Measurements from ENCODE around the gene RET.

RET gene

GRCh38 chr10:43123361-43124093 lies 46.7 kb downstream of the RET start:
- no peak for DNase-seq

GRCh38 chr10:43124094-43124521 lies 47.2 kb downstream of the RET start:
- DNase-seq = no peak

- no peak for DNase-seq
Observed at GRCh38 chr10:43124574-43125273, 47.9 kb downstream of the RET start.

DNA sequence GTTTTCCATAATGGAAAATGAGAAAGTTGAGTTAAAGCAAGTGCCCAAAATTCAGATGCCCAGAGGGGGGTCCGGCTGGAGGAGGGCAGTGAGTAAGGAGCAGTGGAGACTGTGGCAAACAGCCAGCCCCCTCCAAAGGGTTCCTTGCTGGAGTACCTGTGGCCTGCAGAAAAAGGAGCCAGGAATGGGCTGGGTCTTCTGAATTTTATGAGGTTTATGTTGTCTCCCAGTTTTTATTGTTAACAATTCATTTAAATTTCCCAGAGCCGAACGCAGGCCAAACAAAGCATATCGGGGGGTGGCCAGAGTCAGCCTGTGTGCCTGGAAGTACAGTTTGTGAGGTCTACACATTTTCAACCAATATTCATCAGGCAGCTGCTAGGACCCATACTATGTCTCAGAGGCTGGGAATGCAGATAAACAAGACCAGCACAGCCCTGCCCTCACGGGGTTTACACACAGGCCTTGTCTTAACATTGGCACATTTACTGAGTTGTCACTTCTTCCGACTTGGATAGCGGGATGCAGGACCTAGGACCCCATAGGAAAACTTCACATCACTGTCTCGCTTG lies 48.5 kb downstream of the RET start:
- no peak for DNase-seq

GRCh38 chr10:43125881-43126731 lies 49.2 kb downstream of the RET start:
- no peak for DNase-seq

DNA sequence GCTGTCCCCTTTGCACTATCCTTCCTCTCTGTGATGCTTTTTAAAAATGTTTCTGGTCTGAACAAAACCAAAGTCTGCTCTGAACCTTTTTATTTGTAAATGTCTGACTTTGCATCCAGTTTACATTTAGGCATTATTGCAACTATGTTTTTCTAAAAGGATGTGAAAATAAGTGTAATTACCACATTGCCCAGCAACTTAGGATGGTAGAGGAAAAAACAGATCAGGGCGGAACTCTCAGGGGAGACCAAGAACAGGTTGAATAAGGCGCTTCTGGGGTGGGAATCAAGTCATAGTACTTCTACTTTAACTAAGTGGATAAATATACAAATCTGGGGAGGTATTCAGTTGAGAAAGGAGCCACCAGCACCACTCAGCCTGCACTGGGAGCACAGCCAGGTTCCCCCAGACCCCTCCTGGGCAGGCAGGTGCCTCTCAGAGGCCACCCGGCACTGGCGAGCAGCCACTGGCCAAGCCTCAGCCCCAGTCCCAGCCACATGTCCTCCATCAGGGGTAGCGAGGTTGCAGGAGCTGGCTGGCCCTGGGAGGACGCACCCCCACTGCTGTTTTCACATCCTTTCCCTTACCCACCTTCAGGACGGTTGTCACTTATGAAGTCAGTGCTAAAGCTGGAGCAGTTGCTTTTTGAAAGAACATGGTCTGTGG lies 50.0 kb downstream of the RET start:
- no peak for DNase-seq

DNA sequence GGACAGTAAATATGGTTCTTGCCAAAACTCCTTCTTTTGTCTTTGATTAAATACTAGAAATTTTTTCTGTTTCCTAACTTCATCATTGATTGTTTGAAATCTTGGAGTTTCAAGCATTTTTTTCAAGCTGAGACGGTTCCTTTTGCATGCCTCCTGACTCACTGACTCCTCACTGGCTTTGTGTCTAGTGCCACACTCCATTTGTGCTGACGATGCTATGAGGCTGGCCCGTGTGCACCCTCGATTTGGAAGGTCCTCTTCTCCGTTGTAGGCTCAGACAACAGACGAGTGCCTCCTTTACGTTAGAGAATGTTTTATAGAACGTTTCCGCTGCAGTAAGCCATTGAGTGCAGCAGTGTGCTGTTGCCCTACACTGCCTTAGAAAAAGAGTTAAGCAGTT lies 50.6 kb downstream of the RET start:
- DNase-seq = no peak

GRCh38 chr10:43128331-43128730 lies 51.5 kb downstream of the RET start:
- DNase-seq = no peak

- DNase-seq = peak; percentile 69
Observed at GRCh38 chr10:43128958-43129706, 52.3 kb downstream of the RET start.

GRCh38 chr10:43130770-43131171 lies 53.9 kb downstream of the RET start:
- DNase-seq = no peak

GRCh38 chr10:43131256-43131655 lies 54.4 kb downstream of the RET start:
- DNase-seq = no peak

DNA sequence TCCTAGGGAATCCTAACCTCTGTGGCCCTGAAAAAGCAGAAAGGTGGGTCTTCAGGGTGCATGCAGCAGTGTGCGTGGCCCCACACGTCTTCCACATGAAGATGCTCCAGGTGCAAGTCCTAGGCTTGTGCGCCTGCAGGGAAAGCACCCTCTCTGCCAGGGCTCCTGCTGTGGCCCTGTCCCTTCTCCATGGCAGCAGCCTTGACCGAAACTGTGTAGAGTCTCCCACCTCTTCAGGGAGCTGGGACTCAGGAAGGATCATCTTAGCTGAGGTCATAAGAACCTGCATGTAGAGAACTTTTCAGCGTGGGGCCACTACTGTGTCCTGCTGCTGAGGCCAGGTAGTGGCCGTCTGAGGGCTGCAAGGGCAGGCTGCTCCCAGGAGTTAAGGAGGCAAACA lies 55.0 kb downstream of the RET start:
- DNase-seq = no peak

GRCh38 chr10:43132867-43133787 lies 56.3 kb downstream of the RET start:
- no peak for DNase-seq

DNA sequence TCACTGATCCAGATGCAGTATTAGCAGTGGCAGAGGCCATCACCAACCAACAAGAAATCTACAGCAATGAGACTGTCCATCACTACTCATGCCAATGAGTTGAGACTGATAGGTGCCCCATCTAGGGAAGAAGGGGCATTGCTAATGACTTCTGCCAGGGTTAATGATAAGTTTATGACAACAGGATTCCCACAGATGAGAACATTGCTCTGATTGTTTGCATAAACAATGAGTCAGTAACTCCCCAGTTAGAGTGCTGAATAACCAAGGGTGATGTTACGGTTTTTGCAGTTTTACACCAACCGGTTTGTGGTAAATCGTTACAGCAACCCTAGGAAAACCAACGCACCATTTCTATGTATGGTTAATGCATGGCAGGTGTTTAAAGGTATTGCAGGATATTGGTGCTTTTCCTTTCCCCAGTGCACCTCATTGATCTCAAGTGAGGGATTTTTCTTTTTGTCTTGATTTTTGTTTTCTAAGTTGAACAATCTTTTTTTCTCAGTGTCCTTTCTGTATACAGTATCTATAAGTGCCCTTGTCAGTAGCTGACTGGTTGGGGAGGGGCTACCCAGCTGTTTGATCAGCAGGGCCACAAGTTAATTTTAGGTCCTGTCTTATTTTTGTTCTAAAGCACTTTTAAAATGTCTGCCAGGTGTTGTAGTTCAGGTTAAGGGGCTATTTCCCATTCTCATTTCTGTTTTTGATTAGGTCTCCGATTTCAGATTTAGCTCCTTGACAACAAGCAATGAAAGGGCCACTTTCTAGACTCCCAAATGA lies 57.4 kb downstream of the RET start:
- DNase-seq = no peak

GRCh38 chr10:43135064-43135463 lies 58.2 kb downstream of the RET start:
- no peak for DNase-seq

DNA sequence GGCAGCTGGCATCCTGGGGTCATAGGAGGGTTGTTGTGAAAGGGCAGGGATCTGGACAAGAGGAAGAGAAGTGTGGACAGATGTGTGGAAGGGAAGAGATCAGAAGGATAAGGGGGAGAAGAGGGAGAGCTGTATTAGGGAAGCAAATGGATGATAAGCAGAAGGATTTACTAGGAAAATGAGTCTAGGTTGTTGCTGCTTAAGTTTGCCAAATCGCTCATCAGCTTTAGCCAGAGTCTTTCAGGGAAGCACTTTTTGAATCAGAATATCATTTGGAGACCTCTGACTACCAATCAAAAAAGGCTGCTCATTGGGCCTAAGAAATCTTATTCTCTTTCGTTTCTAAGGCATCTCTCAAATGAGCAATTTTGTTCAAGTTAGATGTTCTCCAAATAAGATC lies 58.8 kb downstream of the RET start:
- DNase-seq = no peak

GRCh38 chr10:43136432-43136831 lies 59.6 kb downstream of the RET start:
- no peak for DNase-seq

DNA sequence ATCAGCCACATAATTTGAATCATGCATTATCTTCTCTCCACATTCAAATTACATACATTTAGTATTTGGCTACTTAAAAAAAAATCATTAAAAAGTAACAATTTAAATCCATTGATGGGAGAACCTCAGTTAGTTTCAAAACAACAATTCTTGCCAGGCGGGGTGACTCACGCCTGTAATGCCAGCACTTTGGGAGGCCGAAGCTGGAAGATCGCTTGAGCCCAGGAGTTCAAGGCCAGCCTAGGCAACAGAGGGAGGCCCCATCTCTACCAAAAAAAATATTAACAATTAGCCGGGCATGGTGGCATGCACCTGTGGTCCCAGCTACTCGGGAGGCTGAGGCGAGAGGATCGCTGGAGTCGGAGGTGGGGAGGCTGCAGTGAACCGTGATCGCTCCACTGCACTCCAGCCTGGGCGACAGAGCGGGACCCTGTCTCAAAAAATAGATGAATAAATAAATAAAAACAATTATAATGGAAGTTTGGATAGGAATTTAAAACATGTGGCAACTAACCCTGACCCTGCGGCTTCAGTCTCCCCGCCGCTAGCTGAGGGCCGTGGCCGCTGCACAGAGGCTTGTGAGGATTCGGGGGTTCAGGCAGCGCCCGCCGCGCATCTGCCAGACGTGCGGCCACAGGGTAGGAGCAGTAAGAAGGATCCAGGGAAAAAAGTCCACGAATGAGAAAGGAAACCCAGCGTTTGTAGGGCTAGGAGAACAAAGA lies 60.3 kb downstream of the RET start:
- no peak for DNase-seq

GRCh38 chr10:43137717-43138020 lies 60.8 kb downstream of the RET start:
- no peak for DNase-seq
